Fibroblast of mammary gland (primary cell): ENCODE results near the gene FAN1.

Source experiments
- DNase-seq: peaks from one replicate; pipeline ENCODE4 v3.0.0-alpha.2; 2010; ENCODE audit warnings: low read depth
- H3K4me3 ChIP-seq: 2 replicates; pipeline ENCODE4 v1.5.1; 2011; ENCODE audit warnings: low read depth, mild to moderate bottlenecking, low read length, moderate library complexity; ENCODE audit not compliant: control insufficient read depth
- CTCF ChIP-seq: conservative IDR thresholded peaks from 2 replicates; pipeline ENCODE4 v1.5.1; 2011; ENCODE audit warnings: low read depth, low read length, inconsistent platforms; ENCODE audit not compliant: control insufficient read depth, insufficient read depth

FAN1 gene

GRCh38 chr15:30984542-30984941 is 80.8 kb downstream of the FAN1 start:
- TF ChIP-seq CTCF, result no peak
- DNase-seq, result no peak
- H3K4me3 ChIP-seq, result no peak overlapping the region

GRCh38 chr15:30985081-30985531 is 81.4 kb downstream of the FAN1 start:
- DNase-seq, result peak; percentile 17
- TF ChIP-seq CTCF, result no peak
- no peak overlapping the region for H3K4me3 ChIP-seq

- TF ChIP-seq CTCF, result no peak
- peak; percentile 3 for DNase-seq
- H3K4me3 ChIP-seq, result peak overlapping the region; percentile 90
These were observed 86.3 kb downstream of the FAN1 start for GRCh38 chr15:30990036-30990435.

- DNase-seq, result peak; percentile 12
- H3K4me3 ChIP-seq, result peak overlapping the region; percentile 90
- no peak for TF ChIP-seq CTCF
These were observed 86.9 kb downstream of the FAN1 start for GRCh38 chr15:30990446-30991254.

- peak; percentile 65 for DNase-seq
- TF ChIP-seq CTCF, result no peak
- peak within 1 kb of the TSS; percentile 90 for H3K4me3 ChIP-seq
These were observed 87.8 kb downstream of the FAN1 start, which contains the start of gene MTMR10 for GRCh38 chr15:30991255-30992235. Gene MTMR10 (minus strand): TSS chr15:30991628. CDS start chr15:30991506, 122 bp downstream.

GRCh38 chr15:30992249-30992864 is 88.6 kb downstream of the FAN1 start:
- DNase-seq, result no peak
- no peak for TF ChIP-seq CTCF
- peak overlapping the region; percentile 67 for H3K4me3 ChIP-seq
